ENCODE results near the gene C4orf50. TPM values are rescaled to one million over a fixed set of nuclear protein-coding genes. Genes with fewer than 3 reads are reported as not detected.

C4orf50 gene
- polyA plus RNA-seq, 3 donors, result not detected

GRCh38 chr4:5963611-5964010, 54.6 kb downstream of the C4orf50 start:
- Histone ChIP-seq H3K4me1 (ENCODE audit: control insufficient read depth in 1 of 2, insufficient read depth in 2 of 2, low read length in 2 of 2) (no peaks in the 10 kb centered on the region), H3K9ac (ENCODE audit: insufficient read depth, low read length, poor library complexity, severe bottlenecking) (no peak overlapping the region), H3K9me3 (replicated peaks in 1 of 2; ENCODE audit: control insufficient read depth in 1 of 2, insufficient read depth in 1 of 2, low read length in 2 of 2) (no peaks in the 10 kb centered on the region), H3K36me3 (replicated peaks in 1 of 2; ENCODE audit: control insufficient read depth in 1 of 2, insufficient read depth in 2 of 2, low read length in 2 of 2) (no peaks in the 10 kb centered on the region), H2AFZ (ENCODE audit: insufficient read depth, low read depth, low read length, poor library complexity, severe bottlenecking) (no peak overlapping the region), H3K4me2 (replicated peaks; ENCODE audit: extremely low read depth, low read length, poor library complexity, severe bottlenecking) (no peak overlapping the region), H3K27me3 (ENCODE audit: control insufficient read depth in 2 of 2, insufficient read depth in 2 of 2, low read length in 2 of 2) (no peaks in the 10 kb centered on the region), H3K79me2 (ENCODE audit: insufficient read depth, low read length) (no peaks in the 10 kb centered on the region), H3K27ac (ENCODE audit: low read depth in 1 of 2, low read length in 2 of 2) (no peak overlapping the region), H4K20me1 (ENCODE audit: insufficient read depth, low read length) (no peaks in the 10 kb centered on the region), H3K4me3 (replicated peaks in 1 of 3; ENCODE audit: low read depth in 2 of 3, low read length in 3 of 3) (no peak overlapping the region)
- Mint-ChIP-seq H3K4me3 (no peak overlapping the region), H3K27ac (no peak overlapping the region), H3K9me3 (no peaks in the 10 kb centered on the region), H3K4me1 (no peaks in the 10 kb centered on the region), H3K27me3 (ENCODE audit: low read depth in 3 of 3) (peaks cover 11 to 14% (median 14%) of the 10 kb centered on the region in 3 donors), H3K36me3 (no peaks in the 10 kb centered on the region)
- TF ChIP-seq CTCF (IDR thresholded peaks at IDR 0.05), result no peak
- no CpG with 5 or more reads among the region's 2 CpGs for WGBS (ENCODE audit: insufficient coverage)
- intact Hi-C loops (cut with micrococcal nuclease), result no loop called here
- DNase-seq, result no peak

- DNase-seq, result no peak
- no peak overlapping the region for H3K9ac ChIP-seq (ENCODE audit: insufficient read depth, low read length, poor library complexity, severe bottlenecking)
- H2AFZ ChIP-seq (ENCODE audit: insufficient read depth, low read depth, low read length, poor library complexity, severe bottlenecking), result no peak overlapping the region
- no peak overlapping the region for H3K4me3 Mint-ChIP-seq
- H3K79me2 ChIP-seq (ENCODE audit: insufficient read depth, low read length), result no peaks in the 10 kb centered on the region
- no peaks in the 10 kb centered on the region for H3K36me3 ChIP-seq (replicated peaks in 1 of 2; ENCODE audit: control insufficient read depth in 1 of 2, insufficient read depth in 2 of 2, low read length in 2 of 2)
- H3K4me2 ChIP-seq (replicated peaks; ENCODE audit: extremely low read depth, low read length, poor library complexity, severe bottlenecking), result no peak overlapping the region
- no peaks in the 10 kb centered on the region for H3K9me3 Mint-ChIP-seq
- WGBS (ENCODE audit: insufficient coverage), result 100% methylated on average over 2 of the region's 6 CpGs
- H4K20me1 ChIP-seq (ENCODE audit: insufficient read depth, low read length), result no peaks in the 10 kb centered on the region
- H3K27ac ChIP-seq (ENCODE audit: low read depth in 1 of 2, low read length in 2 of 2), result no peak overlapping the region
- intact Hi-C loops (cut with micrococcal nuclease), result no loop called here
- H3K27ac Mint-ChIP-seq, result no peak overlapping the region
- TF ChIP-seq CTCF (IDR thresholded peaks at IDR 0.05), result no peak
- peaks cover 10 to 12% (median 11%) of the 10 kb centered on the region in 3 donors for H3K27me3 Mint-ChIP-seq (ENCODE audit: low read depth in 3 of 3)
- no peaks in the 10 kb centered on the region for H3K4me1 ChIP-seq (ENCODE audit: control insufficient read depth in 1 of 2, insufficient read depth in 2 of 2, low read length in 2 of 2)
- H3K9me3 ChIP-seq (replicated peaks in 1 of 2; ENCODE audit: control insufficient read depth in 1 of 2, insufficient read depth in 1 of 2, low read length in 2 of 2), result no peaks in the 10 kb centered on the region
- no peak overlapping the region for H3K4me3 ChIP-seq (replicated peaks in 1 of 3; ENCODE audit: low read depth in 2 of 3, low read length in 3 of 3)
- H3K27me3 ChIP-seq (ENCODE audit: control insufficient read depth in 2 of 2, insufficient read depth in 2 of 2, low read length in 2 of 2), result no peaks in the 10 kb centered on the region
- H3K36me3 Mint-ChIP-seq, result no peaks in the 10 kb centered on the region
- H3K4me1 Mint-ChIP-seq, result no peaks in the 10 kb centered on the region
Measured at GRCh38 chr4:5962416-5962815, 55.8 kb downstream of the C4orf50 start.
